HUES6 (cell line): ENCODE measurements around the gene HOXA6.

Source experiments
- H3K27ac ChIP-seq: 2 replicates; pipeline ENCODE4 v1.7.0; 2013; ENCODE audit warnings: low read depth, mild to moderate bottlenecking, low read length, inconsistent platforms
- H3K27me3 ChIP-seq: 2 replicates; pipeline ENCODE4 v1.6.1; 2013; ENCODE audit warnings: low read length; ENCODE audit not compliant: control insufficient read depth, insufficient read depth
- H3K36me3 ChIP-seq: 2 replicates; pipeline ENCODE4 v1.6.1; 2013; ENCODE audit warnings: low read length; ENCODE audit not compliant: control insufficient read depth, insufficient read depth
- H3K4me1 ChIP-seq: 2 replicates; pipeline ENCODE4 v1.6.1; 2013; ENCODE audit warnings: low read length; ENCODE audit not compliant: control insufficient read depth, insufficient read depth
- H3K4me3 ChIP-seq: 2 replicates; pipeline ENCODE4 v1.5.1; 2013; ENCODE audit warnings: low read depth, low read length
- H3K9ac ChIP-seq: one replicate; pipeline ENCODE4 v1.6.1; 2013; ENCODE audit warnings: mild to moderate bottlenecking, low read length
- H3K9me3 ChIP-seq: 2 replicates; pipeline ENCODE4 v1.6.1; 2013; ENCODE audit warnings: low read depth, low read length; ENCODE audit not compliant: control insufficient read depth, insufficient read depth

HOXA6 gene

DNA sequence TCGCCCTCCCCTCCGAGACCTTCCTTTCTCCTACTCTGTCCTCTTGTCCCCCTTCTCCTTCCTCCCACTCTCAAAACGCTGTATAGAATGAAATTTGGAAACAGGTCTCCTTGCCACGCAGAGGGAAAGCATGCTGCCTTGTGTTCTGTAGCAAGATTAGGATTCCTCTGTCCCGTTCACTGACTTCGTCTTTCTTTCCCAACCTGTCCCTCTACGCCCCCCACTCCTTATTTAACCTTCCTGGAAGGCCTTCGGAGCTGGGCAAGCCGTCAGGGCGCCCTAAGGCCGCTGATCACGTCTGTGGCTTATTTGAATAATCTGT, 16.4 kb upstream of the HOXA6 start:
- H3K27me3 ChIP-seq: peaks cover 100% of the 10 kb centered on the region
- H3K9me3 ChIP-seq: no peaks in the 10 kb centered on the region
- H3K36me3 ChIP-seq: no peaks in the 10 kb centered on the region; the same call in 1 of the 2 replicates
- no peak overlapping the region; the same call in 1 of the 2 replicates for H3K27ac ChIP-seq
- H3K9ac ChIP-seq: peak overlapping the region; percentile 93
- H3K4me1 ChIP-seq: peaks cover 29% of the 10 kb centered on the region
- peak overlapping the region; percentile 59 for H3K4me3 ChIP-seq

- peak overlapping the region; percentile 93 for H3K9ac ChIP-seq
- peak overlapping the region; percentile 59; the same call in 1 of the 2 replicates for H3K4me3 ChIP-seq
- H3K27me3 ChIP-seq: peaks cover 100% of the 10 kb centered on the region
- no peaks in the 10 kb centered on the region for H3K9me3 ChIP-seq
- H3K27ac ChIP-seq: no peak overlapping the region; the same call in 1 of the 2 replicates
- H3K36me3 ChIP-seq: no peaks in the 10 kb centered on the region; the same call in 1 of the 2 replicates
- peaks cover 29% of the 10 kb centered on the region for H3K4me1 ChIP-seq
Measured at GRCh38 chr7:27163288-27164044, 15.9 kb upstream of the HOXA6 start.

DNA sequence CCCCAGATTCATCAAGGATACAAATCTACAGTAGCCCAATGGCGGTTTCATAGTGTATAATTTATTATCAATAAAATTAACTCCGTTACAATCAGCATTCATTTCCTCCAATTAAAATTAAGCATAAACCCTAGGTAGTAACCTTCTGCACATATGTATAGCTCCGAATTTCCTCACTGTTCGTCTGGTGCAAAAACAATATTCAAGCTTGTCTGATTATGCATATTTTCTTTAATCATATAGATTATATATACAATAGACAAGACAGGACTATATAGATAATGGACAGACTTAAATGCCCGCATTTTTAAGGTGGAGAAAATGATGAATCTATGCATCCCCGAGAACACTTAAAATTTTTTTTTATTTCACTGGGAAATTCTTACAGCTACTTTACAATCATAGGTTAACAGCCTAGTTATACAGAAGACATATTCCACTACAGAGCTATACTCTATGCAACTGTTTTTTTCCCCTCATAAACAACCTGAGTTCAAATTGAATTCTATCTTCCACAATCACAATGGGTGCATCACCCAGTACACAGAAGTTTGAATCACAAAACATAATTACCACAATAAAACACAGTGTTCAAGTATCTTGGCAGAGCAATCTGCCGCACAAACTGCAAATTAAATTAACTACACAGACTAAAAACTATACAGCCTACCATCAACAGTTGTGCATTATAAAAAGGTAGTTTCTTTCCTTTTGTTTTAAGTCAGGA, 15.2 kb upstream of the HOXA6 start:
- no peaks in the 10 kb centered on the region for H3K9me3 ChIP-seq
- no peak overlapping the region for H3K27ac ChIP-seq
- H3K9ac ChIP-seq: peak overlapping the region; percentile 93
- H3K27me3 ChIP-seq: peaks cover 100% of the 10 kb centered on the region
- no peaks in the 10 kb centered on the region; the same call in 1 of the 2 replicates for H3K36me3 ChIP-seq
- H3K4me3 ChIP-seq: peak overlapping the region; percentile 59; the same call in 1 of the 2 replicates
- peaks cover 29% of the 10 kb centered on the region for H3K4me1 ChIP-seq

- Histone ChIP-seq H3K27me3 (peaks cover 100% of the 10 kb centered on the region), H3K4me3 (peak overlapping the region; percentile 59; the same call in 1 of the 2 replicates), H3K9me3 (no peaks in the 10 kb centered on the region; the same call in 1 of the 2 replicates), H3K9ac (peak overlapping the region; percentile 93), H3K36me3 (no peaks in the 10 kb centered on the region; the same call in 1 of the 2 replicates), H3K27ac (no peak overlapping the region), H3K4me1 (peaks cover 28% of the 10 kb centered on the region)
Measured at GRCh38 chr7:27161721-27162560, 14.4 kb upstream of the HOXA6 start.

GRCh38 chr7:27161214-27161720, 13.7 kb upstream of the HOXA6 start:
- H3K9me3 ChIP-seq: no peaks in the 10 kb centered on the region; the same call in 1 of the 2 replicates
- peak overlapping the region; percentile 66 for H3K4me3 ChIP-seq
- H3K4me1 ChIP-seq: peaks cover 23% of the 10 kb centered on the region
- H3K27me3 ChIP-seq: peaks cover 100% of the 10 kb centered on the region
- H3K9ac ChIP-seq: no peak overlapping the region
- no peaks in the 10 kb centered on the region; the same call in 1 of the 2 replicates for H3K36me3 ChIP-seq
- H3K27ac ChIP-seq: no peak overlapping the region

GRCh38 chr7:27160546-27161213, 13.1 kb upstream of the HOXA6 start:
- Histone ChIP-seq H3K36me3 (no peaks in the 10 kb centered on the region; the same call in 1 of the 2 replicates), H3K9ac (peak overlapping the region; percentile 68), H3K4me1 (peaks cover 23% of the 10 kb centered on the region), H3K9me3 (no peaks in the 10 kb centered on the region; the same call in 1 of the 2 replicates), H3K27me3 (peaks cover 100% of the 10 kb centered on the region), H3K27ac (peak overlapping the region; percentile 49; the same call in 1 of the 2 replicates), H3K4me3 (peak overlapping the region; percentile 66)

DNA sequence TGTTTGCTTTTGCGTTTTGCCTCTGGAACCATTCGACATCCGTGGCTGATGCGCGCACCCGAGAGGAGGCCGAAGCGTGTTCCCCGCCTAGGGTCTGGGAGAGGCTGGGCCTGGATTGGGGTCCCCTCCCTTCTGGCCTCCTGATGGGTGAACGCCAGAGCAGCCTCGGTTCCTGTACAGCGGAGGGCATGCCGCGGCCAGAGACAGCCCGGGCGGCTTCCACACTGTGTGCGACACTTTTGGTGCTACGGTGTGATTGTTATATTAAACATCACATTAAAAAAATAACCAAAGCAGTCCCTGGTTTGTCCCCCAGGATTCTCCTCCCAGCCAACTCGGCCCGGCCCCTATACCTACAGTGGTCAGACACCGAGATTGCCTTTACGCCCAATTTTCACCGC, 12.6 kb upstream of the HOXA6 start:
- no peaks in the 10 kb centered on the region; the same call in 1 of the 2 replicates for H3K36me3 ChIP-seq
- no peak overlapping the region; the same call in 1 of the 2 replicates for H3K27ac ChIP-seq
- peaks cover 25% of the 10 kb centered on the region for H3K4me1 ChIP-seq
- H3K9ac ChIP-seq: peak overlapping the region; percentile 68
- H3K4me3 ChIP-seq: peak overlapping the region; percentile 66; the same call in 1 of the 2 replicates
- no peaks in the 10 kb centered on the region; the same call in 1 of the 2 replicates for H3K9me3 ChIP-seq
- peaks cover 100% of the 10 kb centered on the region for H3K27me3 ChIP-seq

DNA sequence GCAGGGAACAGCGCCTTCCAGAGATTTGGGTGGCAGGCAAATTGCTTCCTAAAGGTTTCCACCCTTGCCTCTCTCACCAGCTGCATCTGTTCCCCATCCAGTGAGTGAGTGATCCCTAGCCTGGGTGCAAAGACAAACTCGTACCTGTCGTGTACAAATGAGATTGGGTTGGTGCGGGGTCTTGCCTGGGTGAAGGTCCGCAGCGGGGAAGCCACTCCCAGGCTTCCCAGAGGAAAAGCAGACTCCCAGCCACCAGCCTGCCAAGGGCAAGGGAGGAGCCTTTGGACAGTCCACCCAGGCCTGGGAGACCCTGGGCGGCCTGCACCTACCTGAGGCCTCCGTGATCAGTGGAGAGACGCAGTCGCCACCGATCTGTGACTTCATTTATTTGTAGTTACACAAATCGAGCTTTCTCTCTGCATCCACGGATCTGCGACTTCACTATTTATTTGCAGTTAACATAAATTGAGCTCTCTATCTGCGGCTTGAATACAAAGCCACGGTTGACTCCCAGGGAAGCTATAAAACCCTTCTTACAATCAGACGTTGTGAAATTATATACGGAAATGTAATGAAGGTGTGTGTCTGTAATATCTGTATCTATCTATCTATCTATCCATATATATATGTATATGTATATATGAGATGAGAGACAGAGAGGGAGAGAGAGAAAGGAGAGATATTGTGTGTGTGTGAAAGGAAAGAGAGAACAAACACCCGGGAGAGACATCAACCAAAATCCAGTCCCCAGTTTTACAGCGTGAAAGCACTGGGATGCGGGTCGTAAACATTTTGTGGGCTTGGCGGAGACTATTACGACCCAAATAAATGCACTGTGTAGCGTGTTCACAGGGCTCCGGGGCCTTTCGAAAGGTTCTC, 11.9 kb upstream of the HOXA6 start:
- Histone ChIP-seq H3K9ac (peak overlapping the region; percentile 68), H3K27me3 (peaks cover 100% of the 10 kb centered on the region), H3K9me3 (no peaks in the 10 kb centered on the region; the same call in 1 of the 2 replicates), H3K36me3 (no peaks in the 10 kb centered on the region; the same call in 1 of the 2 replicates), H3K27ac (no peak overlapping the region), H3K4me3 (no peak overlapping the region), H3K4me1 (peaks cover 21% of the 10 kb centered on the region; the same call in 1 of the 2 replicates)

DNA sequence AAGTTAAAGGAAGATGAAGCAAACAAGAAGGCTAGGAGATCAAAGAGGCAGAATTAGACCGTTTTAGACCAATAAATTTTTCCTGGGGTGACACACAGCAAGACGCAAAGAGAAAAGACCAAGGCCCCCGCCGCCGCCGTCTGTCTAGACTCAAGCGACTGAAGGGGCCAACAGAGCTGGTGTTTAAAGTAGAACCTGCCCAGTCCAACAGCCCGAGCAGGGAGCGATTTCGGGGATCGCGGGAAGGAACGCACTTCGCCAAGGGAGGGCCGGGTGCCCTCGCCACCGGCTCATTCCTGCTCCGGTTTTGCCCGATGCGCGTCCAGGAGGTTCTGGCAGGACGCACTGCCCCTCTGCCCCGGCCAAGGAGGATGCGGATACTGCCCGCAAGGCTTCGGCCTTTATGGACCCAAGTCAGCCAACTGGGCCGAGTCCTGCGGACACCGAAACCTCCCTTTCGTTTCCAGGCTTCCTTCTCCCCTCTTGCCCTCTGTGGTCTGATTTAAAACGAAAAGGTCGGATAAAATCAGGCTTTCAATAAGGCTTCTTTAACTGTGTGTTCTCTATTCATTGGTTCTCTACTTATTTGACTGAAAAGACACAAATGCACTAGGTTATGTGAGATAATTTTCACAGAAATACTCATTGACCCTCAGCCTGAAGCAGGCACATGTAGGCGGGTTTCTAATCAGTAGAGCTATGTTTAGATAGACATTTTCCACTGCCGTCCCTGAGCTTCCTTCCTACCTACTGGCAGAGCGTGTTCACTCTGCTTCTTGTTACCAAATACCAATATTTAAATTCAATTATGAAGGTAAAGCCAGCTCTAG, 11.1 kb upstream of the HOXA6 start:
- H3K36me3 ChIP-seq: no peaks in the 10 kb centered on the region; the same call in 1 of the 2 replicates
- no peak overlapping the region for H3K4me3 ChIP-seq
- peaks cover 14% of the 10 kb centered on the region; the same call in 1 of the 2 replicates for H3K4me1 ChIP-seq
- H3K9ac ChIP-seq: peak overlapping the region; percentile 42
- no peaks in the 10 kb centered on the region; the same call in 1 of the 2 replicates for H3K9me3 ChIP-seq
- H3K27ac ChIP-seq: no peak overlapping the region
- peaks cover 100% of the 10 kb centered on the region for H3K27me3 ChIP-seq
